WI38 (cell line): ENCODE data around the gene SSH3.
A peak's percentile ranks its signal among the peaks of the same experiment; 100 is the strongest.

Source experiments
- H3K4me3 ChIP-seq: 2 replicates; pipeline ENCODE4 v1.5.1; 2011; ENCODE audit warnings: low read depth, mild to moderate bottlenecking, control low read depth, low read length
- CTCF ChIP-seq: IDR thresholded peaks from 2 replicates; pipeline ENCODE4 v1.5.1; 2012; ENCODE audit warnings: low read depth, mild to moderate bottlenecking, control low read depth, low read length

Gene SSH3

GRCh38 chr11:67260406-67260805 is 42.9 kb upstream of the SSH3 start:
- H3K4me3 ChIP-seq, result no peak overlapping the region
- no peak for TF ChIP-seq CTCF

DNA sequence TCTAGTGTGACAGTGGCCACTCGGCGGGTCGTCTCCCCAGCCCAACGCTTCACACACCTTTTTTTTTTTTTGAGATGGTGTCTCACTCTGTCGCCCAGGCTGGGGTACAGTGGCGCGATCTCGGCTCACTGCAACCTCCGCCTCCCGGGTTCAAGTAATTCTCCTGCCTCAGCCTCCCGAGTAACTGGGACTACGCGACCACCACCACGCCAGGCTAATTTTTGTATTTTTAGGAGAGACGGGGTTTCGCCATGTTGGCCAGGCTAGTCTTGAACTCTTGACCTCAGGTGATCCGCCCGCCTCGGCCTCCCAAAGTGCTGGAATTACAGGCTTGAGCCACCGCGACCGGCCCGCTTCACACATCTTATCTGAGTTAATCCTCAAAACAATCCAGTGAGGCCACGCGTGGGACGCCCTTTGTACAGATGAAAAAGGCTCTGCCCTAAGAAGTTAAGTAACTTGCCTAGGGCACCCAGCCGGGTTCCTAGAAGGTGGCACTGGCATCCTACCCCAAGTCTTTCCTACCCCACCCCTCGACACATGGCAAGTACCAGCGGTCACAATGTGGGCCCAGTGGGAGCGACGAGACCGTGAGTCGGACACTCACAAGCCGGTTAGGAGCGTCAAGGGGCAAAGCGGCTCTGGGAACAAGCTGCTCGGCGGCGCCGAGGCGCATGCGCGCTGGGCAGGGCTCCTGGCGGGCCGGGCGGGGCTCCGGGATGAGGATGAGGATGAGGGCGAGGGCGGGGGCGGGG is 42.3 kb upstream of the SSH3 start:
- peak overlapping the region; percentile 29; the same call in 1 of the 2 replicates for H3K4me3 ChIP-seq

DNA sequence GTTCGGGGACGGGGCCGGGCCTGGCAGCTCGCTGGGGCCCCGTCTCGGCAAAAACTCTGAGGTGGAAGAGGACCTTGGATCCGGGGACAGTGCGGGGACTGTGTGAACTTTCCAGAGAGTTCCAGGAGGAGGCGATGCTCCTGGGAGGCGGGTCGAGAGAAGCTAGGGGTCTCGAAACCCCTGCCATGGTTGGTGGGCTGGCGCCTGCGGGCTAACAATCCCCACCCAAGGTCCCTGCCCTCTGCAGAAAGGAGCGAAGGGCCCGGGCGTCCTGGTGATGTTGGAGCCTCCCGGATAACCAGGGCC is 41.7 kb upstream of the SSH3 start:
- H3K4me3 ChIP-seq, result 0 out of 2 replicates have a peak overlapping the region, but pooled peaks have one; percentile 12
- 0 out of 2 replicates have a peak, but pooled peaks have one; percentile 8 for TF ChIP-seq CTCF

- no peak overlapping the region for H3K4me3 ChIP-seq
- 0 out of 2 replicates have a peak, but pooled peaks have one; percentile 1 for TF ChIP-seq CTCF
Measured at GRCh38 chr11:67261946-67262681, 41.2 kb upstream of the SSH3 start.

DNA sequence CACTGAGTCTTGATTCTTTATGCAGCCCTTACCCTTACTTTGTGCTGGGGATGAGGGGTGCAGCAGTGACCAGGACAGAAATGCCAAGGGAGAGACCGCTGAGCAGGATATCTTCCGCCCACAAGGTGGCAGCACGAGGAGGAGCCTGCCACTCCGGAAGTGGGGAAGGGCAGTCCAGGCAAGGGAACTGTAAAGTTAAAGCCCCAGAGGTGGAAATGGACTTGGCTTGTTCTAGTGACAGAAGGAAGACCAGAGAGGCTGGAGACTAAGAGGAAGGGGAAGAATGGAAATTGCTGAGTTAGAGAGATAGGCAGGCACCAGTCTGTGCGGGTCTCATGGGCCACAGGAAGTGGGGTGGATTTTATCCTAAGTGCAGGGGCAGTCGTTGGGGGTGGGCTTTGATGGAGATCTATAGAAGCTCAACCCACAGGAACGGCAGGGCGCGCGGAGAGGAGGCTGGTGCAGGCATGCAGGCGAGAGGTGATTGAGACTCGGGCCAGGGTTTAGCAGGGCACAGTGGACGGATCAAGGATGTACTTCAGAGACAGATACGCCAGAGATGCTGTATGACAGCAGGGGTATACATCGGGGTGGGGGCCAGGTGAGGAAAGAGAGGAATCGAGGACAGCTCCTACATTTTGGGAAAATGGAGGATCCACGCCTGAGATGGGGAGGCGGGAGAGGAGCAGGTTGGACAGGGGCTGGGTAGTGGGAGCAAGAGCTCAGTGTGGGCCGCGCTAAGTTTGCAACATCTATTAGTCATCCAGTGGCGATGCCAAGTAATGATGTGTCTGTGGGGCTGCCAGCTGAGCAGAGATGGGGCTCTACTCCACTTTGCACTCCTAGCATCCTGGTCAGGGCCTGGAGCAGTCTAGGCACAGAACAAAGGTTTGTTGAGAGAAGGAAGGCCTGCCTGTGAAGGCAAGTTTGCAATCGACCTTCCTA is 40.3 kb upstream of the SSH3 start:
- TF ChIP-seq CTCF, result peak; percentile 69
- no peak overlapping the region for H3K4me3 ChIP-seq

GRCh38 chr11:67264260-67264659 is 39.1 kb upstream of the SSH3 start:
- H3K4me3 ChIP-seq, result no peak overlapping the region
- no peak for TF ChIP-seq CTCF

GRCh38 chr11:67264877-67265632 is 38.3 kb upstream of the SSH3 start:
- TF ChIP-seq CTCF, result no peak
- H3K4me3 ChIP-seq, result no peak overlapping the region
